Esophagus (tissue), 2 donors: ENCODE measurements around the gene GULP1. TPM values are rescaled to one million over a fixed set of nuclear protein-coding genes. Genes with fewer than 3 reads are reported as not detected.

Experiments
- H3K27ac ChIP-seq, 2 donors: one replicate each; pipeline ENCODE4 v1.5.1; 2013; ENCODE audit warnings: low read depth in 2 of 2, mild to moderate bottlenecking in 2 of 2, inconsistent platforms in 1 of 2, low read length in 1 of 2, moderate library complexity in 1 of 2
- H3K27me3 ChIP-seq, 2 donors: one replicate each; pipeline ENCODE4 v1.6.1; 2013; ENCODE audit warnings: low read length in 2 of 2, control low read depth in 1 of 2, mild to moderate bottlenecking in 1 of 2; ENCODE audit not compliant: insufficient read depth in 2 of 2, control insufficient read depth in 1 of 2
- H3K36me3 ChIP-seq, 2 donors: one replicate each; pipeline ENCODE4 v1.6.1; 2013; ENCODE audit warnings: low read length in 1 of 2; ENCODE audit not compliant: control insufficient read depth in 2 of 2, insufficient read depth in 2 of 2
- H3K4me1 ChIP-seq, 2 donors: one replicate each; pipeline ENCODE4 v1.6.1; 2013; ENCODE audit warnings: low read length in 1 of 2; ENCODE audit not compliant: control insufficient read depth in 2 of 2, insufficient read depth in 2 of 2
- H3K4me3 ChIP-seq, 2 donors: one replicate each; pipeline ENCODE4 v1.5.1; 2013; ENCODE audit warnings: low read length in 2 of 2, mild to moderate bottlenecking in 2 of 2, low read depth in 1 of 2, moderate library complexity in 1 of 2
- H3K9me3 ChIP-seq, 2 donors: one replicate each; pipeline ENCODE4 v1.6.1; 2013; ENCODE audit warnings: mild to moderate bottlenecking in 2 of 2, low read depth in 1 of 2, low read length in 1 of 2, moderate library complexity in 1 of 2; ENCODE audit not compliant: control insufficient read depth in 2 of 2, insufficient read depth in 1 of 2
- WGBS, 2 donors: extraction: QIAGEN DNeasy Blood & Tissue Kit; methylation state at CpG; one replicate each; pipeline ENCODE4 v1.1.7; 2013; 5-methylcytosine and 5-hydroxymethylcytosine counted together
- polyA plus RNA-seq, 2 donors: library from polyadenylated mRNA; stranded (reverse); fragments of 200-250 nt; gene quantifications; one replicate each; pipeline ENCODE4 v1.2.3, GENCODE V29; 2013
- donor health status: healthy with polysubstance abuse.
- donor health status: Bipolar disorder and iron deficiency.

GULP1 gene
- polyA plus RNA-seq, 2 donors, result 5.5 to 10.5 TPM

DNA sequence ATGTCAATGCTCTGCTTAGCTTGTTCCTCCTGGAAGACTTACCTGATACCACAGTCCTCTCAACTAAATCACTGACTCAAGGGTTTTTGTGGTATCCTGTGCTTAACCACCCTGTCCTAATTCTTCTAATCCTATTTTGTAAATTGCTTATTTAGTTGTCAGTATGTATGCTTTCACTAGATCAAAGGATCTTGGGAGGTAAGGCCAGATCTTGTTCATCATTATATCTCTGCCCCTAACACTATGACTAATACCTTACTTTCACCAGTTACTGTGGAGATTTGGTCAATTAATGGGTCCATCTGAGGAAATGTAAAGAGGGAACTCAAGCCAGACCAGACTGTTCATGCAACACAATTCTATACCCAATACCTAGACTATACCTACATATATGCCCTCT is 203.2 kb downstream of the GULP1 start:
- H3K27me3 ChIP-seq, result no peaks in the 10 kb centered on the region

GRCh38 chr2:188495969-188496431 is 204.3 kb downstream of the GULP1 start:
- WGBS, 2 donors, result 77% methylated on average over 2 of the region's 2 CpGs
- no peak overlapping the region for H3K27ac ChIP-seq
- H3K4me3 ChIP-seq, result no peak overlapping the region
- no peaks in the 10 kb centered on the region for H3K9me3 ChIP-seq
- H3K27me3 ChIP-seq, result no peaks in the 10 kb centered on the region
- H3K4me1 ChIP-seq, result no peaks in the 10 kb centered on the region
- H3K36me3 ChIP-seq, result no peaks in the 10 kb centered on the region

More for the DNA sequence above, 203.2 kb downstream of the GULP1 start:
- no peaks in the 10 kb centered on the region for H3K36me3 ChIP-seq
- no peaks in the 10 kb centered on the region for H3K9me3 ChIP-seq
- no peak overlapping the region for H3K27ac ChIP-seq
- no peaks in the 10 kb centered on the region for H3K4me1 ChIP-seq
- no peak overlapping the region for H3K4me3 ChIP-seq

GRCh38 chr2:188497726-188498125 is 206.1 kb downstream of the GULP1 start:
- Histone ChIP-seq H3K4me3 (no peak overlapping the region), H3K36me3 (no peaks in the 10 kb centered on the region), H3K27ac (no peak overlapping the region), H3K4me1 (no peaks in the 10 kb centered on the region), H3K9me3 (no peaks in the 10 kb centered on the region), H3K27me3 (no peaks in the 10 kb centered on the region)
- WGBS, 2 donors, result 91 to 97% methylated on average over 1 of the region's 1 CpG

DNA sequence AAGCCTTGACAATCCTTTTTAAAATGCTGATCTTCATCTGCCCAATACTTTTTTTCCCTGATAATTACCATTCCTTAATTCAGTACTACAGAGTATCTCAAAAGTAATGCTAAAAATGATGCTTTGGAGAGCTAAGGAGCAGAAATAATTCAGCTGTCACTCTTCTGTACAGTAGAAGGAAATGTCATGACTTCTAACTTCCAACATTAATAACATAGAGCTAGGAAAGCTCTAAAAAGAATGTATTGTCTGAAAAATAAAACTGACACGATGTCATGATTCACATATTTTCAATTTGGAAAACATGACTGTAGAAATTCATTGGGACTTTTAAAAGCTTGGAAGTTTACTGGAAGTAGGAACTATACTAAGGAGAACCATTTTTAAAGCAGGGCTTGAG is 212.3 kb downstream of the GULP1 start:
- no peaks in the 10 kb centered on the region for H3K4me1 ChIP-seq
- H3K36me3 ChIP-seq, result no peaks in the 10 kb centered on the region
- 57 to 76% methylated on average over 1 of the region's 1 CpG for WGBS, 2 donors
- no peak overlapping the region for H3K27ac ChIP-seq
- no peak overlapping the region for H3K4me3 ChIP-seq
- no peaks in the 10 kb centered on the region for H3K9me3 ChIP-seq
- no peaks in the 10 kb centered on the region for H3K27me3 ChIP-seq

GRCh38 chr2:188506843-188507242 is 215.2 kb downstream of the GULP1 start:
- H3K4me1 ChIP-seq, result no peaks in the 10 kb centered on the region
- no peaks in the 10 kb centered on the region for H3K9me3 ChIP-seq
- no peaks in the 10 kb centered on the region for H3K27me3 ChIP-seq
- no peak overlapping the region for H3K4me3 ChIP-seq
- H3K36me3 ChIP-seq, result no peaks in the 10 kb centered on the region
- no peak overlapping the region for H3K27ac ChIP-seq
- WGBS, 2 donors, result 87 to 91% methylated on average over 1 of the region's 1 CpG

- Histone ChIP-seq H3K4me1 (no peaks in the 10 kb centered on the region), H3K9me3 (no peaks in the 10 kb centered on the region), H3K4me3 (no peak overlapping the region), H3K27ac (no peak overlapping the region), H3K36me3 (no peaks in the 10 kb centered on the region), H3K27me3 (no peaks in the 10 kb centered on the region)
- 45 to 61% methylated on average over 2 of the region's 2 CpGs for WGBS, 2 donors
Observed at GRCh38 chr2:188511346-188511745, 219.7 kb downstream of the GULP1 start.

DNA sequence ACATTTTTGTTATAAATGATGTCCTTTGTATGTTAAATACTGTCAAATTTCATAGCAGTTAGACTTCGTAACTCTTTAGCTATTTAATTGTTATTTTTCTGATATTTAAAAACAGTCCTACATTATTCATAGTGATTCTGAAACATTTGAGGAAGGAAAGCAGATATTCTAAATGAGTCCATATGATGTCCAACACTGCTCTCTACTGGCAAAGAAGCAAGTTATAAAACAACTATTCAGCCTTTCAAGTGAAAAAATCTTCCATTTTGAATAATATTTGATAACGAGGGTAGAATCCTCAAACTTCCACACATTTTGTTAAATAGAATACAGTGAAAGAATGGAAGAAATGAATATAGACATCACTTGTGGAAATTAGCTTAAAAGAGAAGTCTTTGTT is 220.8 kb downstream of the GULP1 start:
- H3K4me3 ChIP-seq, result no peak overlapping the region
- no peak overlapping the region for H3K27ac ChIP-seq
- H3K27me3 ChIP-seq, result no peaks in the 10 kb centered on the region
- no peaks in the 10 kb centered on the region for H3K36me3 ChIP-seq
- WGBS, 2 donors, result 7 to 10% methylated on average over 2 of the region's 2 CpGs
- no peaks in the 10 kb centered on the region for H3K4me1 ChIP-seq
- H3K9me3 ChIP-seq, result no peaks in the 10 kb centered on the region

- H3K9me3 ChIP-seq, result no peaks in the 10 kb centered on the region
- H3K36me3 ChIP-seq, result no peaks in the 10 kb centered on the region
- WGBS, 2 donors, result 86% methylated on average over 1 of the region's 1 CpG
- no peak overlapping the region for H3K27ac ChIP-seq
- H3K27me3 ChIP-seq, result no peaks in the 10 kb centered on the region
- H3K4me3 ChIP-seq, result no peak overlapping the region
- H3K4me1 ChIP-seq, result no peaks in the 10 kb centered on the region
Observed at GRCh38 chr2:188515918-188516317, 224.2 kb downstream of the GULP1 start.

DNA sequence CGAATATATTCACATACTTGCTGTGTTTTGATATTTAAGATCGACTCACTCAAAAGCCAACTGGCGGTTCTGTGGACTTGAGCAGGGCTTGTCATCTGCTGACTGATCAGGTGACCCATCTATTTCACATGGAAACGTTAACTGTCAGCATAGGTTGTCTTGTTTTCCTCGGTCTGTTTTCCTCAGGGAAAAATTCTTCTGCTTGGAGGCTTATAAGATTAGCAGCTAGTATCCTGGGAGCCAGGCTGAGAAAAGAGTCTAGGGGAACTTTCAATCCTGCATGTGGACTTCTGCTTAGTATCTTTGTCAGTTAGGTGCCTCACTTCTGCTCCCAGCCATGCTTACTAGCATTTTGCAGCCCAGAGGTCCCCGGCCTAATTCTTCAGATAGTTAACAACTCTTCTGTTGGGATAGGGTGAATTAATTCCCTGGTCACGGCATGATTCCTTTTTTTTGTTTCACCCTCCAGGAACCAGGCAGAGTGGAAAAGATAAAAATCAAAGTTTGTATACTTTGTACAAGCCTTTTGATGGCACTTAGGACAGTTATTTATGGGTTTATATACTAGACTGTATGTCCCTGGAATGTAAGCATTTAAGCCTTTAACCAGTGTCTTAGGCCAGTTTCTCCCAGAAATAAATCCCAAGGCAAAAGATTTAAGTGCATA is 226.0 kb downstream of the GULP1 start:
- no peaks in the 10 kb centered on the region for H3K4me1 ChIP-seq
- no peak overlapping the region for H3K27ac ChIP-seq
- H3K27me3 ChIP-seq, result no peaks in the 10 kb centered on the region
- WGBS, 2 donors, result 81 to 84% methylated on average over 7 of the region's 7 CpGs
- H3K36me3 ChIP-seq, result no peaks in the 10 kb centered on the region
- no peak overlapping the region for H3K4me3 ChIP-seq
- no peaks in the 10 kb centered on the region for H3K9me3 ChIP-seq

GRCh38 chr2:188518381-188518780 is 226.7 kb downstream of the GULP1 start:
- H3K9me3 ChIP-seq, result no peaks in the 10 kb centered on the region
- no peaks in the 10 kb centered on the region for H3K27me3 ChIP-seq
- no peaks in the 10 kb centered on the region for H3K36me3 ChIP-seq
- H3K27ac ChIP-seq, result no peak overlapping the region
- H3K4me1 ChIP-seq, result no peaks in the 10 kb centered on the region
- no peak overlapping the region for H3K4me3 ChIP-seq
- WGBS, 2 donors, result 33 to 54% methylated on average over 1 of the region's 1 CpG
